H1 (cell line): ENCODE measurements around the gene WDR37. TPM values are rescaled to one million over a fixed set of nuclear protein-coding genes. Genes with fewer than 3 reads are reported as not detected.

Experiments
- ASH2L ChIP-seq: fragments of 200-600, 300-600 bp; sonication (generic); IDR thresholded peaks from one replicate; pipeline ENCODE4 v1.7.1; 2017; ENCODE audit warnings: low read length
- FOSL1 ChIP-seq: IDR thresholded peaks from 2 replicates; pipeline ENCODE4 v1.6.1; 2011; ENCODE audit warnings: mild to moderate bottlenecking, low read depth, low read length, moderate library complexity; ENCODE audit not compliant: insufficient read depth
- SIN3A ChIP-seq, 2 experiments: IDR thresholded peaks in 1 of 2; conservative IDR thresholded peaks in 1 of 2; 2 replicates each; pipeline ENCODE4 v1.6.1; 2011 to 2012; ENCODE audit warnings: low read length in 2 of 2, improper control_type of control experiment in 1 of 2, low read depth in 1 of 2, mild to moderate bottlenecking in 1 of 2
- SUZ12 ChIP-seq: fragments of 200-600 bp; sonication (generic); IDR thresholded peaks from 2 replicates; pipeline ENCODE4 v1.6.1; 2012; ENCODE audit warnings: mild to moderate bottlenecking, inconsistent platforms, low read length, moderate library complexity, mixed read lengths
- TAF7 ChIP-seq: optimal IDR thresholded peaks from 2 replicates; pipeline ENCODE3; 2011; ENCODE audit warnings: low read depth, mild to moderate bottlenecking, inconsistent platforms, low read length, moderate library complexity, borderline replicate concordance
- polyA plus RNA-seq, 7 experiments: library from polyadenylated mRNA; depleted of rRNA in 3 of 7; stranded (reverse) in 5 of 7; unstranded in 2 of 7; fragments of >200 nt in 5 of 7; fragments of 200-250 nt in 2 of 7; gene quantifications; 1 replicate in 5 of 7; 2 replicates in 1 of 7; 4 replicates in 1 of 7; pipeline versions ENCODE4 v1.2.1 to v1.2.3, GENCODE V29; 2011 to 2013; ENCODE audit warnings: missing spikeins in 2 of 7, mixed read lengths in 2 of 7
- total RNA-seq: library from RNA; stranded (reverse); fragmentation: NEBNext Ultra II Directional; extraction: Animal tissue kit (Norgen Biotek cat#: 25700); gene quantifications from 2 replicates; pipeline ENCODE4 v1.2.1, GENCODE V29; 2021
- TF ChIP-seq, protein P1 (sequence below): IDR thresholded peaks from 2 replicates; pipeline ENCODE4 v1.6.1; 2011; ENCODE audit warnings: low read length, improper control_type of control experiment
- TF ChIP-seq, protein P2 (sequence below), 3 experiments: IDR thresholded peaks; 1 replicate in 2 of 3; 2 replicates in 1 of 3; pipeline versions ENCODE4 v1.5.1 to v1.6.1; 2011; ENCODE audit warnings: low read length in 3 of 3, mild to moderate bottlenecking in 3 of 3, inconsistent platforms in 2 of 3, low read depth in 1 of 3, moderate library complexity in 1 of 3; ENCODE audit not compliant: insufficient read depth in 1 of 3; ENCODE audit errors: control extremely low read depth in 1 of 3

WDR37 gene
- total and polyA plus RNA-seq, 2 of the 8 experiments (the other 6 are each of a cell fraction or from before 2014, with no cell fraction given): 9.6 to 12.0 TPM

DNA sequence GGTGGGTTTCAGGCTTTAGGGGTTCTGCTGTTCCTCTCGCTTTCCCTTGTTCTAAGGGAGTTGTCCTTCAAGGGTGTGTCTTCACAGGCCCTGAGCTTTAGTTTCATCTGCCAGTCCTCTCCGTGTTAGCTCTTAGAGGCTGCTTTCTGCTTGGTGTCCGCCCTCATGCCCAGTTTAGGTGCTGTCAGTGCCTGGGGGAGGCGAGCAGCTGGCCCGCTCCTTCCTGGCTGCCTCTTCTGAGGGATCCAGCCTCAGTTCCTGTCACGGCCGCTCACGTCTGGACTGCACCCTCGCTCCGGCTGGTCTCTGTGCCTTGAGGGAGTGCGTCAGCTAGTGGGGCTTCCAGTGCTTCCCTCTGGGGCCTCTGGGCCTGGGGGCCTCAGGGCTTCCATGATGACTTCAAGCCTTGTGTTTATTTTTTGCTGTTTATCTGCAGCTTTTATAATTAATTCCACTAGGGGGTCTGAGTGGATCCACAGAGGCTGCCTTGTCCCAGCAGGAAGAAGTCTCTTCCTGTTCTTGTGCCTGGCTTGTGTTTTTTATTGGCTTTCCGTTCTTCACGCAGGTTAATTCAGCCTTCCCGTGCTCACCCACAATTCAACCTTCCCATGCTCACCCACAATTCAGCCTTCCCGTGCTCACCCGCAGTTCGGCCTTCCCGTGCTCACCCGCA lies 33.0 kb downstream of the WDR37 start (continued):
- TF ChIP-seq ASH2L: no peak
- TF ChIP-seq, protein P1, sequence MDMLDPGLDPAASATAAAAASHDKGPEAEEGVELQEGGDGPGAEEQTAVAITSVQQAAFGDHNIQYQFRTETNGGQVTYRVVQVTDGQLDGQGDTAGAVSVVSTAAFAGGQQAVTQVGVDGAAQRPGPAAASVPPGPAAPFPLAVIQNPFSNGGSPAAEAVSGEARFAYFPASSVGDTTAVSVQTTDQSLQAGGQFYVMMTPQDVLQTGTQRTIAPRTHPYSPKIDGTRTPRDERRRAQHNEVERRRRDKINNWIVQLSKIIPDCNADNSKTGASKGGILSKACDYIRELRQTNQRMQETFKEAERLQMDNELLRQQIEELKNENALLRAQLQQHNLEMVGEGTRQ: no peak
- TF ChIP-seq, protein P2, sequence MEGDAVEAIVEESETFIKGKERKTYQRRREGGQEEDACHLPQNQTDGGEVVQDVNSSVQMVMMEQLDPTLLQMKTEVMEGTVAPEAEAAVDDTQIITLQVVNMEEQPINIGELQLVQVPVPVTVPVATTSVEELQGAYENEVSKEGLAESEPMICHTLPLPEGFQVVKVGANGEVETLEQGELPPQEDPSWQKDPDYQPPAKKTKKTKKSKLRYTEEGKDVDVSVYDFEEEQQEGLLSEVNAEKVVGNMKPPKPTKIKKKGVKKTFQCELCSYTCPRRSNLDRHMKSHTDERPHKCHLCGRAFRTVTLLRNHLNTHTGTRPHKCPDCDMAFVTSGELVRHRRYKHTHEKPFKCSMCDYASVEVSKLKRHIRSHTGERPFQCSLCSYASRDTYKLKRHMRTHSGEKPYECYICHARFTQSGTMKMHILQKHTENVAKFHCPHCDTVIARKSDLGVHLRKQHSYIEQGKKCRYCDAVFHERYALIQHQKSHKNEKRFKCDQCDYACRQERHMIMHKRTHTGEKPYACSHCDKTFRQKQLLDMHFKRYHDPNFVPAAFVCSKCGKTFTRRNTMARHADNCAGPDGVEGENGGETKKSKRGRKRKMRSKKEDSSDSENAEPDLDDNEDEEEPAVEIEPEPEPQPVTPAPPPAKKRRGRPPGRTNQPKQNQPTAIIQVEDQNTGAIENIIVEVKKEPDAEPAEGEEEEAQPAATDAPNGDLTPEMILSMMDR (IDR thresholded peaks at IDR 0.05; ENCODE audit: control extremely low read depth in 1 of 3, insufficient read depth in 1 of 3, low read depth in 1 of 3, low read length in 3 of 3): no peak
- no peak for TF ChIP-seq SIN3A (conservative IDR thresholded peaks at IDR 0.05 in 1 of 2, IDR thresholded peaks at IDR 0.05 in 1 of 2; ENCODE audit: low read depth in 1 of 2, low read length in 2 of 2)
- TF ChIP-seq FOSL1: no peak
- no peak for TF ChIP-seq TAF7
- no peak for TF ChIP-seq SUZ12
